SH-SY5Y (cell line): ENCODE measurements around the gene LHFPL3.

Source experiments
- GATA2 ChIP-seq: IDR thresholded peaks from 2 replicates; pipeline ENCODE4 v1.6.1; 2011; ENCODE audit warnings: mild to moderate bottlenecking, low read depth, low read length
- GATA3 ChIP-seq: IDR thresholded peaks from 2 replicates; pipeline ENCODE4 v1.6.1; 2011; ENCODE audit warnings: low read depth, mild to moderate bottlenecking, low read length, moderate library complexity

The LHFPL3 gene

GRCh38 chr7:104767113-104767512, 438.7 kb downstream of the LHFPL3 start:
- TF ChIP-seq GATA2 (no peak), GATA3 (no peak)

GRCh38 chr7:104767826-104768536, 439.6 kb downstream of the LHFPL3 start:
- TF ChIP-seq GATA2 = no peak

- TF ChIP-seq GATA3 (no peak), GATA2 (no peak)
These were observed 444.3 kb downstream of the LHFPL3 start for GRCh38 chr7:104772405-104773345.

- no peak for TF ChIP-seq GATA2
- TF ChIP-seq GATA3 = no peak
These were observed 445.4 kb downstream of the LHFPL3 start for GRCh38 chr7:104773796-104774195.

- TF ChIP-seq GATA2 (no peak), GATA3 (no peak)
These were observed 447.1 kb downstream of the LHFPL3 start for GRCh38 chr7:104775531-104775930.

- TF ChIP-seq GATA2 (no peak), GATA3 (no peak)
These were observed 448.9 kb downstream of the LHFPL3 start for GRCh38 chr7:104777301-104777800.

GRCh38 chr7:104779888-104780287, 451.5 kb downstream of the LHFPL3 start:
- TF ChIP-seq GATA2 (no peak), GATA3 (no peak)

- TF ChIP-seq GATA3 (no peak), GATA2 (no peak)
These were observed 456.3 kb downstream of the LHFPL3 start for GRCh38 chr7:104784686-104785085.

- TF ChIP-seq GATA3 (no peak), GATA2 (no peak)
These were observed 461.4 kb downstream of the LHFPL3 start for GRCh38 chr7:104789780-104790179.

GRCh38 chr7:104790440-104790839, 462.0 kb downstream of the LHFPL3 start:
- no peak for TF ChIP-seq GATA3
- no peak for TF ChIP-seq GATA2

- TF ChIP-seq GATA3 (no peak), GATA2 (no peak)
These were observed 462.7 kb downstream of the LHFPL3 start for GRCh38 chr7:104791080-104791479.

GRCh38 chr7:104793066-104793465, 464.7 kb downstream of the LHFPL3 start:
- no peak for TF ChIP-seq GATA2
- TF ChIP-seq GATA3 = no peak

- TF ChIP-seq GATA2 (no peak), GATA3 (no peak)
These were observed 465.8 kb downstream of the LHFPL3 start for GRCh38 chr7:104794154-104794553.

- no peak for TF ChIP-seq GATA2
- no peak for TF ChIP-seq GATA3
These were observed 466.2 kb downstream of the LHFPL3 start for GRCh38 chr7:104794589-104794988.
